Cardiac fibroblast (primary cell): ENCODE data around the gene CNTNAP2.

Experiments used
- DNase-seq, 2 donors: peaks; one replicate each; pipeline versions ENCODE4 v3.0.0 to v3.0.0-alpha.2; 2010; ENCODE audit warnings: low read depth in 2 of 2
- H3K4me3 ChIP-seq, 2 donors: replicated peaks in 1 of 2; 1 replicate in 1 of 2; 2 replicates in 1 of 2; pipeline ENCODE4 v1.5.1; 2011; ENCODE audit warnings: low read depth in 2 of 2, low read length in 2 of 2, mild to moderate bottlenecking in 2 of 2, moderate library complexity in 1 of 2
- CTCF ChIP-seq: IDR thresholded peaks from one replicate; pipeline ENCODE4 v1.5.1; 2011; ENCODE audit warnings: low read depth, mild to moderate bottlenecking, low read length, inconsistent platforms

Gene CNTNAP2

GRCh38 chr7:147443942-147444341 lies 1327.3 kb downstream of the CNTNAP2 start:
- no peak for TF ChIP-seq CTCF
- no peak for DNase-seq
- H3K4me3 ChIP-seq, result no peak overlapping the region

GRCh38 chr7:147452816-147453215 lies 1336.2 kb downstream of the CNTNAP2 start:
- no peak for DNase-seq
- H3K4me3 ChIP-seq, result no peak overlapping the region
- TF ChIP-seq CTCF, result no peak

GRCh38 chr7:147465223-147465622 lies 1348.6 kb downstream of the CNTNAP2 start:
- DNase-seq, result no peak
- no peak for TF ChIP-seq CTCF

GRCh38 chr7:147472556-147472955 lies 1356.0 kb downstream of the CNTNAP2 start:
- no peak for TF ChIP-seq CTCF
- DNase-seq, result no peak
- no peak overlapping the region for H3K4me3 ChIP-seq

More at GRCh38 chr7:147465223-147465622, 1348.6 kb downstream of the CNTNAP2 start:
- no peak overlapping the region for H3K4me3 ChIP-seq

GRCh38 chr7:147474862-147475261 lies 1358.3 kb downstream of the CNTNAP2 start:
- no peak for TF ChIP-seq CTCF
- H3K4me3 ChIP-seq, result no peak overlapping the region
- no peak for DNase-seq

GRCh38 chr7:147477526-147477925 lies 1360.9 kb downstream of the CNTNAP2 start:
- DNase-seq, result no peak
- H3K4me3 ChIP-seq, result no peak overlapping the region
- TF ChIP-seq CTCF, result no peak

- DNase-seq, result no peak
- no peak overlapping the region for H3K4me3 ChIP-seq
- TF ChIP-seq CTCF, result no peak
These were observed 1362.2 kb downstream of the CNTNAP2 start for GRCh38 chr7:147478796-147479195.
